Hepatic stellate cell (primary cell): ENCODE data around the gene LDHD.

ENCODE experiments used
- DNase-seq: peaks from one replicate; pipeline ENCODE4 v3.0.0; 2011; ENCODE audit warnings: low spot score

The LDHD gene

GRCh38 chr16:75062135-75062975, 54.2 kb downstream of the LDHD start:
- no peak for DNase-seq
